Spleen (tissue), 11 donors: ENCODE data around the gene OR2AE1. TPM values are rescaled to one million over a fixed set of nuclear protein-coding genes. Genes with fewer than 3 reads are reported as not detected.

Source experiments
- polyA plus RNA-seq, 3 donors: library from polyadenylated mRNA; stranded (reverse); fragments of 200-250 nt; gene quantifications; one replicate each; pipeline ENCODE4 v1.2.1, GENCODE V29; 2013
- small RNA-seq, 4 donors: library from RNA; depleted of rRNA; stranded (forward); fragments of <200 nt; gene quantifications; one replicate each; pipeline ENCODE3, GENCODE V24; 2016
- total RNA-seq, 7 donors: library from RNA; depleted of rRNA in 3 of 7; stranded (reverse); fragments of >200 nt in 3 of 7; fragmentation: NEBNext Ultra II Directional in 4 of 7; extraction: Animal tissue kit (Norgen Biotek cat#: 25700) in 4 of 7; gene quantifications; one replicate each; pipeline versions ENCODE4 v1.1.0 to v1.2.1, GENCODE V29; 2016 to 2021
- donor health status: healthy with polysubstance abuse.
- donor health status: DM: no; HTN: no; CAD: no; lungs with moderate emphysema.
- donor health status: DM: no; HTN: no; CAD: no.
- donor health status: Bipolar disorder and iron deficiency.
- donor health status: healthy.
- donor health status: DM: no; HTN: no; CAD: no.
- donor health status: DM: yes; HTN: yes; CAD: no.

Gene OR2AE1
- total and polyA plus RNA-seq, 10 donors, result 0.94 TPM; not detected in 9

Small RNA genes lying within 50 kb of the gene (small RNA-seq; reads per million reads assigned to genes)
- gene AC011904.1 (0 reads per million in 4 donors), gene CYP3A52P (0 reads per million in 4 donors)

Other genes with a start within 250 kb of the OR2AE1 start
- not detected for gene CYP3A5, start 197.0 kb downstream of the OR2AE1 start, total RNA-seq
- gene CYP3A5, start 197.0 kb downstream of the OR2AE1 start, polyA plus RNA-seq, result under 1 TPM in 2 of 3 donors, not detected in 1; 0.09 to 0.10 TPM
- not detected for gene CYP3A7, start 141.8 kb downstream of the OR2AE1 start, total RNA-seq
- gene CYP3A7, start 141.8 kb downstream of the OR2AE1 start, polyA plus RNA-seq, result not detected
- not detected for gene CYP3A4, start 92.8 kb downstream of the OR2AE1 start, total RNA-seq
- not detected for gene CYP3A4, start 92.8 kb downstream of the OR2AE1 start, polyA plus RNA-seq
- 1 to 10 TPM in 1 of 7 donors, under 1 TPM in 1, not detected in 5; 0.39 to 1.2 TPM for gene CYP3A43, start 49.0 kb downstream of the OR2AE1 start, total RNA-seq
- gene CYP3A43, start 49.0 kb downstream of the OR2AE1 start, polyA plus RNA-seq, result not detected
- gene TRIM4, start 42.5 kb upstream of the OR2AE1 start, total RNA-seq, result 10 to 100 TPM; 34.7 to 58.5 (median 40.3) TPM
- 10 to 100 TPM; 14.3 to 20.9 (median 14.7) TPM for gene TRIM4, start 42.5 kb upstream of the OR2AE1 start, polyA plus RNA-seq
- gene GJC3, start 52.6 kb upstream of the OR2AE1 start, total RNA-seq, result 1 to 10 TPM in 1 of 7 donors, under 1 TPM in 1, not detected in 5; 0.47 to 1.0 TPM
- gene GJC3, start 52.6 kb upstream of the OR2AE1 start, polyA plus RNA-seq, result under 1 TPM in 2 of 3 donors, not detected in 1; 0.29 to 0.53 TPM
- gene AZGP1, start 99.0 kb upstream of the OR2AE1 start, total RNA-seq, result under 1 TPM in 1 of 7 donors, not detected in 6; 0.79 TPM
- 1 to 10 TPM in 1 of 3 donors, under 1 TPM in 2; 0.13 to 2.3 (median 0.36) TPM for gene AZGP1, start 99.0 kb upstream of the OR2AE1 start, polyA plus RNA-seq
- gene ZKSCAN1, start 138.6 kb upstream of the OR2AE1 start, total RNA-seq, result 10 to 100 TPM; 29.7 to 77.9 (median 65.7) TPM
- 10 to 100 TPM in 2 of 3 donors, 1 to 10 TPM in 1; 7.3 to 11.5 (median 10.6) TPM for gene ZKSCAN1, start 138.6 kb upstream of the OR2AE1 start, polyA plus RNA-seq
- gene ZSCAN21, start 172.7 kb upstream of the OR2AE1 start, total RNA-seq, result 10 to 100 TPM in 2 of 7 donors, 1 to 10 TPM in 5; 7.2 to 14.3 (median 9.2) TPM
- gene ZSCAN21, start 172.7 kb upstream of the OR2AE1 start, polyA plus RNA-seq, result 1 to 10 TPM; 3.7 to 6.1 (median 5.0) TPM
- gene ZNF3, start 204.7 kb upstream of the OR2AE1 start, total RNA-seq, result 10 to 100 TPM; 25.7 to 34.0 (median 29.3) TPM
- 10 to 100 TPM; 11.0 to 17.3 (median 14.8) TPM for gene ZNF3, start 204.7 kb upstream of the OR2AE1 start, polyA plus RNA-seq
- gene COPS6, start 211.9 kb upstream of the OR2AE1 start, total RNA-seq, result 10 to 100 TPM; 47.0 to 86.7 (median 64.7) TPM
- 10 to 100 TPM; 80.7 to 89.6 (median 83.5) TPM for gene COPS6, start 211.9 kb upstream of the OR2AE1 start, polyA plus RNA-seq
- 10 to 100 TPM; 49.5 to 74.7 (median 64.8) TPM for gene MCM7, start 224.4 kb upstream of the OR2AE1 start, total RNA-seq
- gene MCM7, start 224.4 kb upstream of the OR2AE1 start, polyA plus RNA-seq, result 10 to 100 TPM; 72.3 to 92.7 (median 75.8) TPM
- 10 to 100 TPM in 5 of 7 donors, 1 to 10 TPM in 2; 9.2 to 18.0 (median 12.0) TPM for gene AP4M1, start 224.6 kb upstream of the OR2AE1 start, total RNA-seq
- 10 to 100 TPM in 2 of 3 donors, 1 to 10 TPM in 1; 8.7 to 10.1 (median 10.1) TPM for gene AP4M1, start 224.6 kb upstream of the OR2AE1 start, polyA plus RNA-seq
- gene TAF6, start 242.3 kb upstream of the OR2AE1 start, total RNA-seq, result 10 to 100 TPM; 29.7 to 44.0 (median 36.5) TPM
- 10 to 100 TPM; 16.5 to 36.6 (median 21.3) TPM for gene TAF6, start 242.3 kb upstream of the OR2AE1 start, polyA plus RNA-seq
- 10 to 100 TPM; 12.4 to 19.7 (median 15.2) TPM for gene CNPY4, start 242.6 kb upstream of the OR2AE1 start, total RNA-seq
- gene CNPY4, start 242.6 kb upstream of the OR2AE1 start, polyA plus RNA-seq, result 10 to 100 TPM in 2 of 3 donors, 1 to 10 TPM in 1; 9.7 to 14.1 (median 11.0) TPM
- 1 to 10 TPM; 1.7 to 4.4 (median 2.0) TPM for gene MBLAC1, start 249.9 kb upstream of the OR2AE1 start, total RNA-seq
- gene MBLAC1, start 249.9 kb upstream of the OR2AE1 start, polyA plus RNA-seq, result 1 to 10 TPM; 1.8 to 2.7 (median 2.4) TPM